WERI-Rb-1 (cell line): ENCODE data around the gene GID4.

Source experiments
- DNase-seq: peaks from one replicate; pipeline ENCODE4 v3.0.0-alpha.2; 2020
- H3K27ac ChIP-seq: fragments of 250-450 bp; sonication (Bioruptor Pico); 2 replicates; pipeline ENCODE4 v1.5.1; 2020; ENCODE audit warnings: mild to moderate bottlenecking, moderate library complexity
- H3K27me3 ChIP-seq: fragments of 250-450 bp; sonication (Bioruptor Pico); 2 replicates; pipeline ENCODE4 v1.5.1; 2021; ENCODE audit warnings: mild to moderate bottlenecking, low read depth, moderate library complexity; ENCODE audit not compliant: insufficient read depth, severe bottlenecking
- H3K36me3 ChIP-seq: fragments of 250-450 bp; sonication (Bioruptor Pico); 2 replicates; pipeline ENCODE4 v1.5.1; 2020; ENCODE audit warnings: mild to moderate bottlenecking, moderate library complexity
- H3K4me3 ChIP-seq: 2 replicates; pipeline ENCODE4 v1.5.1; 2011; ENCODE audit warnings: low read depth, mild to moderate bottlenecking, control low read depth, low read length
- H3K9me3 ChIP-seq: fragments of 250-450 bp; sonication (Bioruptor Pico); 2 replicates; pipeline ENCODE4 v1.5.1; 2021; ENCODE audit warnings: mild to moderate bottlenecking, moderate library complexity; ENCODE audit not compliant: severe bottlenecking
- TF ChIP-seq, protein P1 (sequence below): IDR thresholded peaks from 2 replicates; pipeline ENCODE4 v1.5.1; 2011; ENCODE audit warnings: low read depth, mild to moderate bottlenecking, control low read depth, inconsistent platforms, low read length

The GID4 gene

DNA sequence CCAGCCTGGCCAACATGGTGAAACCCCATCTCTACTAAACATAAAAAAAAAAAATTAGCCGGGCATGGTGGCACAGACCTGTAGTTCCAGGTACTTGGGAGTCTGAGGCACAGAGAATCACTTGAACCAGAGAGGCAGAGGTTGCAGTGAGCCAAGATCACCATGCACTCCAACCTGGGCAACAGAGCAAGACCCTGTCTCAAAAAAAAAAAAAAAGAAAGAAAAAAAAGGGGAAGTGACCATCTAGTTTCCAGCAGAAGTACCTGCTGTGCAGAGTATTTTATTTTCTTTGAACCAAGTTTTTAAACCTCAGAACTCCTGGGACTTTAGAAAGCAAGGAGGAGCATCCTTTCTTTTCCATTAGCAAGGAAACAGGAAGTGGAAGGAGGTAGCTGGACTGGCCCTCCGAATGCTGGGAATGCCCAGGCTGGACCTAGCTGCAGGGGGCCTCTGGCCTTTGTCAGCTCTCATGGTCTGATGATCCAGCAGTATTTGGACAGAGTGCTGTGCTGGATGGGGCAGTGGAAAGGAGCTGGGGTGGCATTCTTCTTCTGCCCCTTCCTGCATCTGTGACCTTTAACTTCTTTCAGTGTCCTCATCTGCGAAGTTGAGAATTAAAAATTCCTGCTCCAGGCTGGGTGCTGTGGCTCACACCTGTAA, 6.6 kb downstream of the GID4 start:
- no peak overlapping the region for H3K27ac ChIP-seq
- no peaks in the 10 kb centered on the region for H3K9me3 ChIP-seq
- no peaks in the 10 kb centered on the region for H3K27me3 ChIP-seq
- TF ChIP-seq, protein P1, sequence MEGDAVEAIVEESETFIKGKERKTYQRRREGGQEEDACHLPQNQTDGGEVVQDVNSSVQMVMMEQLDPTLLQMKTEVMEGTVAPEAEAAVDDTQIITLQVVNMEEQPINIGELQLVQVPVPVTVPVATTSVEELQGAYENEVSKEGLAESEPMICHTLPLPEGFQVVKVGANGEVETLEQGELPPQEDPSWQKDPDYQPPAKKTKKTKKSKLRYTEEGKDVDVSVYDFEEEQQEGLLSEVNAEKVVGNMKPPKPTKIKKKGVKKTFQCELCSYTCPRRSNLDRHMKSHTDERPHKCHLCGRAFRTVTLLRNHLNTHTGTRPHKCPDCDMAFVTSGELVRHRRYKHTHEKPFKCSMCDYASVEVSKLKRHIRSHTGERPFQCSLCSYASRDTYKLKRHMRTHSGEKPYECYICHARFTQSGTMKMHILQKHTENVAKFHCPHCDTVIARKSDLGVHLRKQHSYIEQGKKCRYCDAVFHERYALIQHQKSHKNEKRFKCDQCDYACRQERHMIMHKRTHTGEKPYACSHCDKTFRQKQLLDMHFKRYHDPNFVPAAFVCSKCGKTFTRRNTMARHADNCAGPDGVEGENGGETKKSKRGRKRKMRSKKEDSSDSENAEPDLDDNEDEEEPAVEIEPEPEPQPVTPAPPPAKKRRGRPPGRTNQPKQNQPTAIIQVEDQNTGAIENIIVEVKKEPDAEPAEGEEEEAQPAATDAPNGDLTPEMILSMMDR: no peak
- no peak for DNase-seq
- peaks cover 14% of the 10 kb centered on the region for H3K36me3 ChIP-seq
- H3K4me3 ChIP-seq: no peak overlapping the region

DNA sequence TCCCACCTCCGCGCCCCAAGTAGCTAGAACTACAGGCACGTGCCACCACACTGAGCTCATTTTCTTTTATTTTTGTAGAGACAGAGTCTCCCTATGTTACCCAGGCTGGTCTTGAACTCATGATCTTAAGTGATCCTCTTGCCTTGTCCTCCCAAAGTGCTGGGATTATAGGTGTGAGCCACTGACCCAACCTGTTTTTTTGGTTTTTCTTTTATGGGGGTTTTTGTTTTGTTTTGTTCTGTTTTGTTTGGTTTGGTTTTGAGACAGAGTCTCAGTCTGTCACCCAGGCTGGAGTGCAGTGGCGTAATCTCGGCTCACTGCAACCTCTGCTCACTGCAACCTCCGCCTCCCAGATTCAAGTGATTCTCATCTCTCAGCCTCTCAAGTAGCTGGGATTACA, 16.4 kb downstream of the GID4 start:
- DNase-seq: no peak
- Histone ChIP-seq H3K4me3 (no peak overlapping the region), H3K27me3 (no peaks in the 10 kb centered on the region), H3K27ac (no peak overlapping the region), H3K9me3 (no peaks in the 10 kb centered on the region), H3K36me3 (peaks cover 41% of the 10 kb centered on the region)
- TF ChIP-seq, protein P1: no peak

DNA sequence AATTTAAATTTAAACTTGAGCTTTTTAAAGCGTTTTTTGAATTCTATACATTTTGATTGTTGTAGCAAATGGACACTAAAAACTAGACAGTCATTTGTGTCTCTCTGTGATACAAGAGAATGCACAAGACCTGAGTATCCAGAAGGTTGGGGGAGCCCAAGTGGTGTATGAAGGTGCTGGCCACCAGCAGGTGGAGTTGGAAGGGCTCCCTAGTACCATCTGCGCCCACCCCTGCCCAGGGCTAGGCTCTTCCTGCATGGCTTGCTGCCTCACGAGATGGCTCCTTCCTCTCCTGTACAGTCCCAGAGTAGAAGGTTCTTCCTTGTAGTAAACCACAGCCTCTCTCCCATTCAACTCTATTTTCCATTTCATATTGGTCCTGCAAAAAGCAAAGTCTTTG, 17.0 kb downstream of the GID4 start:
- DNase-seq: no peak
- no peak overlapping the region for H3K27ac ChIP-seq
- no peaks in the 10 kb centered on the region for H3K9me3 ChIP-seq
- peaks cover 47% of the 10 kb centered on the region for H3K36me3 ChIP-seq
- TF ChIP-seq, protein P1: no peak
- no peak overlapping the region for H3K4me3 ChIP-seq
- no peaks in the 10 kb centered on the region for H3K27me3 ChIP-seq

DNA sequence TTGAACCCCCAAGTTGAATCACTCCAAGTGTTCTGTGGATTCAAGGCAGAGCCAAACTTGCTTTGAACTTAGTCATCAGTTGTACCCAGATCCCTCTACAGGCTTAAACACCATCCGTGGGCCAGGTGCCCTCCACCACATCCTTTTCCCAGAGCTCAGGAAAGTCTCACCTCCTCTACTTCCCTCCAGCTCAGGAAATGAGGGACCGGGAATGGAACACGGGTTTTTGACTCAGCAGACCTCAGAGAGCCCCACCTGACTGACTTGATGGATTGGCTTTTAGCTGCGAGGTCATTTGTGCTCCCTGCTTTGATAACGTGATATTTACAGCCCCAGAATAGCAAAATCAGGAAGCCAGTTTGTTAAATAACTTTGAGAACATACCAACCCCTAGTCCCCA, 20.1 kb downstream of the GID4 start:
- no peaks in the 10 kb centered on the region for H3K27me3 ChIP-seq
- H3K4me3 ChIP-seq: no peak overlapping the region
- no peak for DNase-seq
- peaks cover 66% of the 10 kb centered on the region for H3K36me3 ChIP-seq
- H3K27ac ChIP-seq: no peak overlapping the region
- H3K9me3 ChIP-seq: no peaks in the 10 kb centered on the region
- TF ChIP-seq, protein P1: no peak

DNA sequence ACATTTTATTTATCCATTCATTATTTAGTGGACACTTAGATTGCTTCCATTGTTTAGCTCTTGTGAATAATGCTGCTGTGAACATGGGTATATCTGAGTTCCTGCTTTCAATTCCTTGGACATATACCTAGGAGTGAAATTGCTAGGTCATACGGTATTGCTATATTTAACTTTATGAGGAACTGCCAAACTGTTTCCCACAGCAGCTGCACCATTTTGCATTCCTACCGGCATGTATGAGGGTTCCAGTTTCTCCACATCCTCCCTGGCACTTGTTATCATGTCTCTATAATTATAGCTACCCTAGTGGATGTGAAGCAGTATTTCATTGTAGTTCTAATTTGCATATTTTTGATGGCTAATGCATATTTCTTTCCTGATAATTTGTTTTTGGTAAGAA, 24.8 kb downstream of the GID4 start:
- Histone ChIP-seq H3K9me3 (no peaks in the 10 kb centered on the region), H3K36me3 (peaks cover 44% of the 10 kb centered on the region), H3K27me3 (no peaks in the 10 kb centered on the region), H3K27ac (no peak overlapping the region), H3K4me3 (no peak overlapping the region)
- TF ChIP-seq, protein P1: no peak
- no peak for DNase-seq

DNA sequence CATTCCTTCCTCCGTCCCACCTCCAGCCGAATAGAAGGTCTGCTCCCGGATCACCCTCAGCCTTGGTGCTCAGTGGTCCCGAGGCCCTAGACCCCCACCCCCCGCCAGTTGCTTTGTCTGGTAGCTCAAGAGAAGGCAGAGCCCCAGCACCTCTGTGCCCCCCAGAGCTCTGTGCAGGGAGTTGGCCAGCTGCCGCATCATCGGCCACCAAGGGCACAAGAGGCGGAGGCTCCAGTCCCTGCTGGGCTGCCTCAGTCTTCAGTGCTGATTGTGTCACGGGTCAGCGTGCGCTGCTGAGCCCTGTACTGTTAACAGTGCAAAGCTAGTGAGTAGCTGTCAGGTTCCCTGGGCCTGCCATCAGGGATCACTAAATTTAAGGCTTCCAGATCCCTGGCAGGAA, 26.3 kb downstream of the GID4 start:
- Histone ChIP-seq H3K9me3 (no peaks in the 10 kb centered on the region), H3K27me3 (no peaks in the 10 kb centered on the region), H3K27ac (no peak overlapping the region), H3K4me3 (no peak overlapping the region), H3K36me3 (peaks cover 36% of the 10 kb centered on the region)
- TF ChIP-seq, protein P1: no peak
- no peak for DNase-seq
